OCI-M2 (cell line): Measurements from ENCODE around the gene PNLIPRP2.

Source experiments
- DNase-seq: peaks from one replicate; lab custom pipeline; 2025; ENCODE audit not compliant: unreplicated experiment; lab: John Stamatoyannopoulos, UW

Gene PNLIPRP2

DNA sequence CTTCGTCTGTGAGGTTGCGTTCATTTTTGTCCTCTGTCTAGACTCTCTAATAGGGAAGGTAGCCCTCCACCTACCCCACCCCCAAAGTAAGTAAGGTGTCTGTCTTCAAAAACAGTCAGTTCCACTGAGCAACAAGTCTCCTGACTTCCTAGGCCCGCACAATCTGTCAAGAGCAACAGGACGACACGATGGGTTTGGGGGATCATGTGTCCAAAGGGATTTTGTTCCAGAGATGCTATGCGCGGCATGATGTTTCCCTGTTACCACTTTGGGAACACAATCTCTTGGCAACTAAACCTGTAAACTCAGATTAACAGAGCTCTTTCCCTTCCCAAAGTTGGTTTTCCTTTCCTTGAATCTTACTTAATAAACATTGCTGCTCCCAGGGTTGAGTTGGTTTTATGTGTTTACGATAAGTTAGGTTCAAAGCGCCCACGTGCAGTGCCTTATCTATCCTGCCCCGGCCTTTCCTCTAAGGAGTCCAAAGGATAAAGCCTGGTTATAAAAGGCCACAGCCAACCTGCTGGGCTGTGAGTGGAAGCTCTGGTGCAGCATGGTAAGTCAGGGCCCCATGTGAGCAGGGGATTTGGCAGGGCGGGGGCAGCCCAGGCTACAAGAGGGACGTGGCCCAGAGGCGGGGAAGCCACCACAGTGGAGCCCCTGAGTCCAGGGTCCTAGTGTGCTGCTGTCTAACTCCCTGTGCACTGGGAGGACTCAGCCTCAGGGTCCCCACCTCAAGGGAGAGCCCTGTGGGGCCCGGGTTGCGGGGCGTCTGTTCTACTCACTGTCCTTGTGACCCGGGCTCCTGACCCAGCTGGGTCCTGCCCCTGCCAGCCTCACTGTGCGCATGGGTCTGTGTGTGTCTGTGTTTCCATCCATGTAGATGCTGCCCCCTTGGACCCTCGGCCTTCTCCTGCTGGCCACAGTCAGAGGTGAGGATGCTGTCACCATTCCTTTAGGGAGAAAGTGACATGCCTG is at the start of gene PNLIPRP2:
TSS of gene PNLIPRP2 (plus strand) at position 531 of the 978 bp plus-strand sequence.
- no peak for DNase-seq

DNA sequence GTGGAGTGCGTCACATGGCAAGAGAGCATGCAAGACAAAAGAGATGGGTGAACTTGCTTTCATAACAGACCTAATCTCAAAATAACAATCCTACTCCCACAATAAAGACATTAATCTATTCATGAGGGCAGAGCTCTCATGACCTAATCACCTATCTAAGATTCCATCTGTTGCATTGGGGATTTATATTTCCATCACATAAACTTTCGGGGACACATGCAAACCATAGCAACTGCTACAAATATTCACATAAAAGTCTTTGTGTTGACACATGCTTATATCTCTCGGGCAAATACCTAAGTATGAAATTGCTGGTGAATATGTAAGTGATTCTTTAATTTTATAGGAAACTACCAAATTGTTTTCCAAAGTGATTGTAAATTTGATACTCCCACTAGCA is 46.0 kb upstream of the PNLIPRP2 start:
- no peak for DNase-seq

- DNase-seq: no peak
Measured at GRCh38 chr10:116587878-116588591, 32.7 kb upstream of the PNLIPRP2 start.

DNA sequence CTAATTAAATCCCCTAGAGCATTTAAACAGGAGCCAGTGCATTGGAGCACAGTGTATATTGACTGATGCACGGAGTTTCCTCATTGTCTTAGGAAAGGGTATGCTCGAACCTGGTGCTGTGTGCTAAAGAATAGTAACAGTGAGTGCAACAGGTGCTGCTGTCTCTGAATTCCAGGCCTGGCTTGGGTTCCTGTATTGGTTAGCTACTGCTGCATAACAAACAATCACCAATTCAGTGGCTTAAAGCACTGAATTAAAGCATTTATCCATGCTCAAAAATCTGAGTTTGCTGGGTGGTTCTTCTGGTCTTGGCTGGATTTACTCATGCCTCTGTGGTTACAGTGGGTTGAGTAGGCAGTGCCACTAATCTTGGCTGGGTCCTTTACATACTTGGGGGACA is 31.8 kb upstream of the PNLIPRP2 start:
- no peak for DNase-seq

GRCh38 chr10:116589926-116590325 is 30.8 kb upstream of the PNLIPRP2 start:
- DNase-seq: no peak

- no peak for DNase-seq
Measured at GRCh38 chr10:116590590-116591444, 29.9 kb upstream of the PNLIPRP2 start, which contains the start of gene PNLIPRP1. Gene PNLIPRP1 (plus strand): TSS chr10:116590959. CDS start chr10:116591130, 171 bp downstream.

DNA sequence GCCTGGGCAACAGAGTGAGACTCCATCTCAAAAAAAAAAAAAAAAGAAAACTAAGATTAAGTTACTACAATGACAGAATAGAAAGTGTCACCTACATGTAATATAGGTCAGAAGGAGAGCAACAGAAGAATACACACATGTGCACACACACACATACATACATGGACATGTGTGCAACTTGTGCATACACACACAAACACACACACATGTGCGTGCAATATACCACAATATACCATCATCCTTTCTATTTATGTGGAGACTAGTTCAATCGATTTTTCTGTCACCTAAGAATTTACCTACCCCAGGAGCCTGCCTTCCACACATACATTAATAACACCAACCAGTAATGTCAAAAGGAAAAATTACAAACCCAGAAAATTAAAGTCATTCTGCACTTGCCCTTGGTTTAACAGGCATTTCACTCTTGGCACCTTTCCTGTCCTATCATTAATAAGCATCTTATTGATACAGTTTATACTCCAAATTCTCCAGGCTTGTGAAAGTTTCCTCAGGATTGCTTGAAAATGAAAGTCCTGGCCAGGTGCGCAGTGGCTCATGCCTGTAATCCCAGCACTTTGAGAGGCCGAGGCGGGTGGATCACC is 27.5 kb upstream of the PNLIPRP2 start:
- no peak for DNase-seq

GRCh38 chr10:116594525-116595035 is 26.2 kb upstream of the PNLIPRP2 start:
- DNase-seq: no peak

GRCh38 chr10:116596062-116596461 is 24.7 kb upstream of the PNLIPRP2 start:
- no peak for DNase-seq

GRCh38 chr10:116597543-116597942 is 23.2 kb upstream of the PNLIPRP2 start:
- no peak for DNase-seq

DNA sequence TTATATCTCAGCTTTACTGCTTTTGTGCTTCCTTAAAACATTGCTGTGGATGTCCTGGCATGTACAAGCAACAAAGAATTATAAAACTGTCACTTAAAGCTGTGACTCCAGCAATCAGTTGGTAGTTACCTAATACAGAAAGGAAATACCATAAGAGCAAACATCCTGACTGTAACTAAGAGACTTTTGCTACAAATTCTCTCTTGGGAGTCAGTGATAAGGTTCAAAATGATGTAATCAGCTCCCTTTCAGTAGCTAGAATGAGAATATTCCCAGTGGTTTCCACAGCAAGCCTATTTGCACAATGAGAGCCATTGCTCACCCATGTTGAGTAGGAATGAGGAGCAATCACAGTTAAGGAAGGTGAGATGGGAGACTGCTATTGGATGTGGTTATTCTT is 22.4 kb upstream of the PNLIPRP2 start:
- no peak for DNase-seq

GRCh38 chr10:116599991-116600390 is 20.8 kb upstream of the PNLIPRP2 start:
- DNase-seq: no peak

DNA sequence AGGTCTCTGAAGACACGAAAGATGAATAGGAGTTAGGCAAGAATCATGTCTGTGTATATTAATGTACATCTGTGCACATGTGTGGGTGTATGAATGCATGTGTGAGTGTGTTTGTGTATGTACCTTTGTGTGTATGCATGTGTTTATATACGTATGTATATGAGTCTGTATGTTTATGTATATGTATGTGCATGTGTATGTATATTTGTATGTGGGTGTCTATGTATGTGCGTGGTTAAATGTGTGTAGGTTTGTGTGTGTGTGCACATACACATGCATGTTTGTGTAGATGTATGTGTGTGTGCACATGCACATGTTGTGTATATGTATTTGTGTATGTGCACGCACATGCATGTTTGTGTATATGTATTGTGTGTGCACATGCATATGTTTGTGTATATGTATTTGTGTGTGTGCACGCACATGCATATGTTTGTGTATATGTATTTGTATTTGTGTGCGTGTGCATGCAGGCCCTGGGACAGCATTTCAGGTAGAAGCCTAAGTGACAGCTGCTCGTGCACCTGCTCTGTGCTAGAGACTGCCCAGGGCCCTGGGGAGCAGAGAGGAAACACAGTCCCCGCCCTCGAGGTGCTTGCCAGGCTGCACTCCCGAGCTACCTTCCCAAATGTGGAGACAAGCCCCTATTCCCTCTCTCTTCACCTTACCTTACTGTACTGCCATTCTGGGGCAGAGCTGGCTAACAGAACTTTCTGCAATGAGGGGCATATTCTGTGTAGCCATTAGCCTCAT is 17.9 kb upstream of the PNLIPRP2 start:
- no peak for DNase-seq

DNA sequence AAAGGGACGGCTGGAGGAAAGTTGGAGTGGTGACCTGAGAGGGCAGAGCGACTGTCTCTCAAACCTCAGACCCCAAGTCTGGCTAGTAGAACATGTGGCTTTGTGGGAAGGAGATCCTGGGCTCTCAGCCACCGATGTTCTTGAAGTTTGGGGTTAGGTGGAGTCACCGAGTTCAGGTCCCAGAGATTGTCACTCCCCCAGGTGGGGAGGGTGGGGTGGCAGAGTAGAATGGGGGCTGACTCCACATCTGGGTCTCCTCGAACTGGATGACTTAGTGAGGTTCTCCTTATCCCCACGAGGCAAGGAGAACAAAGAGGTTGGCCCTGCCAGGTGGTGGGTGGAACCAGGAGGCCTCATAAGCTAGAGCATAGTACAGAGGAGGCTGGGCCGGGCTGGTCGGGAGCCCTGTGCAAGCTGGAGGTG is 14.7 kb upstream of the PNLIPRP2 start:
- DNase-seq: no peak

- DNase-seq: no peak
Measured at GRCh38 chr10:116607336-116607735, 13.4 kb upstream of the PNLIPRP2 start.

DNA sequence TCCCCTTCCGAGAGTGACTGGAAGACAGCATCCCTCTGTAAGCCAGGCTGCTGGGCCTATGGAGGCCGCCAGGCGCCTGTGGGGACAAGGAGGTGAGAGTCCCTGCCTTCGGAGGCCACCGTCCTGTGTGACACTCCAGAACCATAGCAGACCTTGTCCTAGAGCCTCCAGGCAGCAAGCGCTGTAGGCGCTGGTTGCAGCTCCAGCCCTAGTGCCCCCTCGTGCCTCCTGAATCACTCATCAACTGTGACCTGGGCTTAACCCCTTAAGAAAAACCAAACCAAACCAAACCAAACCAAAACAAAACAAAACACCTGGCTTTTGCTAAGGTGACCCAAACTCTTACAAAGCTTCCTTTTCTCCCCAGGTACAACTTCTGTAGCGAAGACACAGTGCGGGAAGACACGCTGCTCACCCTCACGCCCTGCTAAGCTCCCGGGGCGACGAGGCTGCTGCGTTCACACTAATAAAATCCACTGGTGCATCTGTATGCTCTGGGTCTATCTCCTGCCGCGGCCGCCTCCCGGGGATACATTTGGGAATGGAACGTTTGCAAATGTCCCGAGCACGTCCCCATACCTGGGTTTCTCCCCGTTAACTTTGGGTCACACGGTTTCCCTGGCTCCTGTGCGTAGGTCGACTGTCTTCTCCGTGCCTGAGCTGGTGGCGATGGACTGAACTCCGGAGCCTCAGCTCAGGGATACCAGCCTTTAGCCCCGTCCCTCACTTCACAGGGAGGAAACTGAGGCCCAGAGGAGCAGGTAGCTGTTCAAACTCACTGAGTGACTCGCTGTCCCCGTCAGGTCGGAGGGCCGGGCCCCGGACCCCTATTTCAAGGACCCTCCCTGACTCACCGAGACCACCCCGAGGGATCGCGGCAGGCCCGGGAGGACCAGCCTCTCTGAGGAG is 11.8 kb upstream of the PNLIPRP2 start:
- no peak for DNase-seq

DNA sequence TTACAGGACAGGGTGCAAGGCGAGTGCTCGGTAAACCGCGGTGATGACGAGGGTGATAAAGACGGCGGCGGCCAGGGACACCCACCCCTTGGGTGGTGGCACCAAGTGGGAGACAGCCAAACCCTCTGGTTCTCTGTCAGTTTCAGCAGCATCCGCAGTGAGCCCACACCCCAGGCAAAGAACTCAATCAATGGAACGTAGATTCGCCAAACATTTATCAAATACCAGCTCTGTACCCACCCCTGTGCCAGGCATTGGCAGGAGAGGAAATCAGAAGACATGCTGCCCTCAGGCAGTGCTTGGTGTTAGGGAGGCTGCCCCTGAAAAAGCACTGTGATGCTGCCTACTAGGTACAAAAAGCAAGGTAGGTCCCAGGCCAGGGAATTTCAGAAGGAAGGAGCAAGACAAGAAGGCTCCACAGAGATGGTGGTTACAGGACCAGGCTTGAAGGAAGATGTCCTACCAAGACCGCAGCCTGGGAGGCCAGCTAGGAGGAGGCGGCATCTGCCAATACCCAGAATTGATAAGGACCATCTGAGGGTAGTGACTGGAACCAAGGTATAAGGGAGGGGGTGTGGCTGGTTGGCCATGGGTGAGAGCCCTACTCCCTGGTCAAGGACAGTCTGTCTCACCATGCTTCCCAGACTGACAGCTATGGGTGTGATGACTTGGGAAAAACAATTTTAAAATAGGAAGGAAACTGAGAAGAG is 10.2 kb upstream of the PNLIPRP2 start:
- DNase-seq: no peak

DNA sequence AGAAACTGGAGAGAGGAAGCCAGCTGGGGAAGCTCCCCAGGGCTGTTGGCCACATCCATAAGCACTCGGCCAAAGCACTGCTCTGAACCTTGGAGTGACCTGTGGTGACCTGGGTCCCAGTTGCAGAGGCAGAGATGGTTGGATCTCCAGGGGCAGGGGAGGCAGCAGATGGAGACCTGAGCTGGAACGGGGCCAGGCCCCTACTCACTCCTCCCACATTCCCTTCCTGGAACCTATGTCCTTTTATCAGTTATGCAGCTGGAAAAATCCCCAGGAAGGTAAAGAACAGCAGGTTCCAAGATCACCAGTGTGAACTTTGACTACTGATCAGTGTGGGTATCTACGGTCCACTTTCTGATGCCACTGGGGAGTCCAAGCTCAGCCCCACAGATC is 9.6 kb upstream of the PNLIPRP2 start:
- DNase-seq: no peak
